ENCODE measurements around the gene LYPD8. TPM values are rescaled to one million over a fixed set of nuclear protein-coding genes. Genes with fewer than 3 reads are reported as not detected.

LYPD8 gene, protein sequence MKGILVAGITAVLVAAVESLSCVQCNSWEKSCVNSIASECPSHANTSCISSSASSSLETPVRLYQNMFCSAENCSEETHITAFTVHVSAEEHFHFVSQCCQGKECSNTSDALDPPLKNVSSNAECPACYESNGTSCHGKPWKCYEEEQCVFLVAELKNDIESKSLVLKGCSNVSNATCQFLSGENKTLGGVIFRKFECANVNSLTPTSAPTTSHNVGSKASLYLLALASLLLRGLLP
- 0.28 TPM in 1 of 2 replicates, not detected in the other for total RNA-seq

GRCh38 chr1:248755517-248755916, at the start of gene LYPD8:
Gene LYPD8, minus strand, starts transcription at chr1:248755759. Its CDS starts 4,678 bp downstream, at chr1:248751081.

DNA sequence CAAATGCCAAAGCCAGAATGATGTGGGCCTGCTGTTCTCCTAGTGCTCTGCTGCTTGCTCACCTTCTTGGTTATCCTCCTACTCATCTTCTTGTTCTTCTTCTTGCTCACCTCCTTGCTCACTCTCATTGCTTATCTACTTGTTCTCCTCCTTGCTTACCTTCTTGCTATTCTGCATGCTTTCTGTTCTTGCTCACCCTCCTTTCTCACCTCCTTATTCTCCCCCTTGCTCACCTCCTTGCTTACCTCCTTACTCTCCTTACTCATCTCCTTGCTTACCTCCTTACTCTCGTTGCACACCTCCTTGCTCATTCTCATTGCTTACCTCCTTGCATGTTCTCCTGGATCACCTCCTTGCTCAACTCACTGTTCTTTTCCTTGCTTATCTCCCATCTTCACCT, 52.8 kb downstream of the LYPD8 start, which contains the start of gene OR14I1:
Gene OR14I1 (minus strand): TSS at position 53 of the 400 bp plus-strand sequence.

Other genes starting within 250 kb of the LYPD8 start
- not detected in 2 replicates for gene OR2G6, start 247.7 kb downstream of the LYPD8 start, total RNA-seq
- not detected in 2 replicates for gene OR2T29, start 193.0 kb downstream of the LYPD8 start, total RNA-seq
- not detected in 2 replicates for gene OR2T34, start 181.0 kb downstream of the LYPD8 start, total RNA-seq
- gene OR2T10, start 158.1 kb downstream of the LYPD8 start, total RNA-seq, result not detected in 2 replicates
- gene OR2T11, start 120.7 kb downstream of the LYPD8 start, total RNA-seq, result not detected in 2 replicates
- not detected in 2 replicates for gene OR2T35, start 110.5 kb downstream of the LYPD8 start, total RNA-seq
- not detected in 2 replicates for gene OR2T27, start 100.2 kb downstream of the LYPD8 start, total RNA-seq
- not detected in 2 replicates for gene OR14I1, start 53.0 kb downstream of the LYPD8 start, total RNA-seq
- gene SH3BP5L, start 70.2 kb upstream of the LYPD8 start, total RNA-seq, result 32.7 and 43.3 TPM in 2 replicates
- 16.3 and 23.2 TPM in 2 replicates for gene ZNF672, start 82.5 kb upstream of the LYPD8 start, total RNA-seq
- gene ZNF692, start 103.3 kb upstream of the LYPD8 start, total RNA-seq, result 24.9 and 33.5 TPM in 2 replicates
- gene PGBD2, start 150.5 kb upstream of the LYPD8 start, total RNA-seq, result 9.0 and 10.4 TPM in 2 replicates

Measured in regular cardiac myocyte (primary cell).